Measurements from ENCODE around the gene COL4A5.

- TF ChIP-seq POLR2AphosphoS5 (IDR thresholded peaks at IDR 0.05; ENCODE audit: low read depth, low read length) = no peak
- no peak for TF ChIP-seq POLR2A (IDR thresholded peaks at IDR 0.05; ENCODE audit: low read depth, low read length)
- no peak for TF ChIP-seq PAX5 (IDR thresholded peaks at IDR 0.05; ENCODE audit: insufficient read depth, low read length, severe bottlenecking)
- no peak for TF ChIP-seq SPI1 (IDR thresholded peaks at IDR 0.05; ENCODE audit: low read depth, low read length)
- TF ChIP-seq TAF1 (IDR thresholded peaks at IDR 0.05; ENCODE audit: low read depth, low read length) = no peak
Measured at GRCh38 chrX:108527724-108528123, 88.1 kb downstream of the COL4A5 start.

All from GM12891 (cell line).